Right lung (tissue), 5 donors: ENCODE data around the gene INPP5K. TPM values are rescaled to one million over a fixed set of nuclear protein-coding genes. Genes with fewer than 3 reads are reported as not detected.
A peak's percentile ranks its signal among the peaks of the same experiment; 100 is the strongest.

Source experiments
- DNase-seq, 2 donors: peaks; one replicate each; pipeline ENCODE4 v3.0.0-alpha.2; 2013
- polyA plus RNA-seq, 5 donors: library from polyadenylated mRNA; unstranded; fragments of 120-200 nt; gene quantifications; one replicate each; pipeline versions ENCODE4 v1.2.1 to v1.2.3, GENCODE V29; 2013; ENCODE audit warnings: inconsistent platforms in 1 of 5, low replicate concordance in 1 of 5; ENCODE audit not compliant: insufficient read length in 5 of 5, insufficient read depth in 1 of 5

INPP5K gene
- polyA plus RNA-seq, 5 donors, result 25.7 to 32.9 (median 28.8) TPM

DNA sequence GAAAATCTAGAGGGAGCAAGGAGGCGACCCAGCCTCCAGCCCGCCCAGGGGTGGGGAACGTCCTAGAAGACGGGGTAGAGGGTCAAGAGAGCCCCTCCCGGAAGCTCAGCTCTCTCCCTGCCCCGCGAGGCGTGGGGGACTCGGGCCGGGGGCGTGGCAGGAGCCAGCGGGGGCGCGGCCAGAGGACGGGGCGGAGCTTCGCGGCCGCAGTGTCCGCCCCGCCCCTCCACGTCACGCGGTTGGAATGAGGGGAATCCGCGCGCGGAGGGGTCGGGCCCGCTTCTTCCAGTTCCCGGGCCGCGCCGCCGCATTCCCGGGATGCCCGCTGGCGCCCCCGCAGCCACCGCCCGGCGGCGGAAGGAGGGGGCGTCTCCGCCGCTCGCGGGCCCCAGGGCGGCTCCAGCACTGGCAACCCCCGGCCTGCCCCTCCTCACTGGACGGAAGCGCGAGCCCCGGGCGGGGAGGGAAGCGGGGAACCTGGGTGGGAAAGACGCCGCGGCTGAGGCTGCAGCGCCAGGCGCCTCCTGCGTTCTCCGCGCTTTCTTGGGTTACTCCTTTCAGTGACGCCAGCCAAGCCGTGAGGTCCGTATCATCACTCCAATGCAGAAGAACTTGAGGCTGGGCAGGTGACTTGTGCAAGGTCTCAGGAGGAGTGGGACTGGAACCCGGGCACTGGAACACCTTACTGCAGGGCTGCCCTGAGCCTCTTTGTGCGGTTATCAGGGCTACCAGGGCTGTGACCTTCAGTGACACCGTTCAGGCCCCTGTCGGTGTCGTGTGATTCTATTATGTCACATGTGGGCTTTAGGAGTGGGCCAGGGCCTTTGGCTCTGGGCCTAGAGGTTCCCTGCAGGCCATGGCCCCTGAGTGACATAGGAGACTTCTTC, 28.2 kb downstream of the INPP5K start:
- peak; percentile 88 to 90 for DNase-seq

DNA sequence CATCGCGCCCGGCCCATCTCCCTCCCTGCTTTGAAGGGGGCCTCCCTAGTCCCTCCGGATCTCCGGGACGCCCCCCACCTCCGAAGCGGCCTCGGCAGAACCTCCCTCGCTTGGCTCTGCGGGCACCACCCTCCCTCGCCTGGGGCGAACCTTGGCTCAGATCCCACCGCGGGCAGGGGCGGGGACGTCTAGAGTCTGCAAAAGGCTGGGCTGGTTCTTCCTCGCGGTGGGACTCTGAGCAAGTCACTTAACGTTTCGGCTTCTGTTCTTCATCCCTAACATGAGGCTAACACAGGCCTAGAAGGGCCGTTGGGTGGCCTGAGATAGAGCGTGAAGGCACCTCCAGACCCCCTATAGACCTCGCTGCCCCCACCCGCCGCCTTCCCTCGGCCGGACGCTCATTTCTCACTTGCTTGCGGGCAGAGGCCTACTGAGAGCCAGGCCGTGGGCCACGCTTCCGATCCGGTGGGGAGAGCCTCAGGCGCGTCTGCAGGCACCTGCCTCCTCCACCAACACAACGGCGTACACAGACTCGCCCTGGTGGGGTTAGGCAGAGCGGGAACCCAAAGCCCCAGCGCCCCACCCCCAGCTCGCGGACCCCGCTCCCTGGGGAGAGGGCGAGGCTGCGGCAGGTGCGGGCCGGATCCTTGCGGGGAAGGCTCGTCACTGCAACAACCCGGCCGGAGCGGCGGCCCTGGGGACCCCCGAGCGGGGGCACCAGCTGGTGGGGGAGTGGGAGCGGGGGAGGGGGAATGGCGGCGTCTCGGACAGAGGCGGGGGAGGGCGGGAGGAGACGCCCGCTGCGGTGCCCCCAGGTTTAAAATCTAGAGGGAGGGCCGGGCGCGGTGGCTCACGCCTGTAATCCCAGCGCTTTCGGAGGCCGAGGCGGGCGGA, 29.4 kb downstream of the INPP5K start:
- DNase-seq, result peak; percentile 55 to 61

DNA sequence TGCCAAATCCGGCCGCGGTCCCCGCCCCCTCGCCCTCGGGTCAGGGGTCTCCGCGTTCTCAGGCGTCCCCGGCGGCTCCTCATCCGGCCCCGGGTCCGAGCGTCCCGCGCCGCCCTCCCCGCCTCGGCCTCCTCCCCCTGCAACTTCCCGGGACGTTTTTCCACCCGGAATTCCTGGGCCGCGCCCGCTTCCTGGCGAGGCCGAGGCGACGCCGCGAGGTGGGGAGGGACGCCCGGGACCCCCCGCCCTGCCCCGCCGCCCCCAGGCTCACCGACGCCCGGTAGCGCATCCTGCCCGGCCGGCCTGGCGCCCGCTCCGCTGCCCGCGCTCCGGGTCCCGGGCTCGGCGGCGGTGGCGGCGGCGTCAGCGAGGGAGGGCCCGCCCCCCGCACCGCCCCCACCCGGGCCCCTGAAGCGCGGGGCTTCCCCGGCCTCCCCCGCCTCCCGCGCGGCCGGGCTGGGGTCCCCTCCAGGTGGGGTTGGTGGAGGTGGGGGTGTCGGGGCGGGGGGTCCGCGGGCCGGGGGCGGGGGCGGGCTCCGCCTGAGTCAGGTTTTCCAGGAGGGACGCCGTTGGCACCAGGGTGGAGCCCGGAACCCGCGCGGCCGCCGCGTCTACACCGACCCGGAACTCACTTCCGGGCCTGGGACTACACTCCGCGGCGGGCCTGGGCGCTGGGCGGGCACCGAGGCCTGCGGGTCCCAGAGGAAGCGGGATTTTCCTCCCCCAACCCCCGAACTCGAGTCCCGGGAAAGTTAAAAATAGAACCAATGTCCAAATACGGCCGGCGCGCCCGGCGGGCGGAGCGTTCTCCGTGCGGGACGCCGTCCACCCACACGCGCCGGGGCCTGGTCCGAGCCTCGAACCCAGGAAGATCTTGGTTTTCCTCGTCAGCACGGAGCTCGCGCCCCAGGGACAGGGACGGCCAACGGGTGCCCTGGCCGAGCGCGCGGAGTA, 30.7 kb downstream of the INPP5K start:
- DNase-seq, result no peak

GRCh38 chr17:1484676-1485422, 31.6 kb downstream of the INPP5K start:
- DNase-seq, result peak in 1 of 2 donors; percentile 55

- DNase-seq, result no peak
These were observed 32.3 kb downstream of the INPP5K start for GRCh38 chr17:1484060-1484535.

DNA sequence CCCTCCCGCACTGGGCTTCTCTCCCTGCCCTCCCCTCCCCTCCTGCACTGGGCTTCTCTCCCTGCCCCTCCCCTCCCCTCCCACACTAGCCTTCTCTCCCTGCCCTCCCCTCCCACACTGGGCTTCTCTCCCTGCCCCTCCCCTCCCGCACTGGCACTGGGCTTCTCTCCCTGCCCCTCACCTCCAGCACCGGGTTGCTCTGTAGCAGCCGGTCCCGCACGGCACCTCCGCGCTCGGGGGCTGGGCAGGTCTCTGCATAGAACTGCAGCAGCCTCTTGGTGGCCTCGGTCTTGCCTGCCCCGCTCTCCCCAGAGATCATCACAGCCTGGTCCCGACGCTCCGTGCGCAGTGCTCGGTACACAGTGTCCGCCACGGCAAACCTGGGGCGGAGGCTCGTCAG, 33.7 kb downstream of the INPP5K start:
- no peak for DNase-seq

DNA sequence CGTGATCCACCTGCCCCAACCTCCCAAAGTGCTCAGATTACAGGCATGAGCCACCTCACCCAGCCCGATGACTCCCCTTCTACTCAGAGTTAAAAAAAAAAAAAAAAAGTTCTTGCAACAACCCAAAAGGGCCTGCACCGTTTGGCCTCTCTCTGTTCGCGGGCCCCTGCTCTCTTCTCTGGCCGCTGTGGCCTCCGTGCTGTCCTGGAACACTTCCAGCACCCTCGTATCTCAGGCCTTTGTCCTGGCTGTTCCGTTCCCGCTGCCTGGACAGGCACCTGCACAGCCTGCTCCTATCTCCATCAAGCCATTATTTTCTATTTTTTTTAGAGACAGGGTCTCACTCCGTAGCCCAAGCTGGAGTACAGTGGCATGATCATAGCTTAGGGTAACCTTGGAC, 34.7 kb downstream of the INPP5K start:
- no peak for DNase-seq

DNA sequence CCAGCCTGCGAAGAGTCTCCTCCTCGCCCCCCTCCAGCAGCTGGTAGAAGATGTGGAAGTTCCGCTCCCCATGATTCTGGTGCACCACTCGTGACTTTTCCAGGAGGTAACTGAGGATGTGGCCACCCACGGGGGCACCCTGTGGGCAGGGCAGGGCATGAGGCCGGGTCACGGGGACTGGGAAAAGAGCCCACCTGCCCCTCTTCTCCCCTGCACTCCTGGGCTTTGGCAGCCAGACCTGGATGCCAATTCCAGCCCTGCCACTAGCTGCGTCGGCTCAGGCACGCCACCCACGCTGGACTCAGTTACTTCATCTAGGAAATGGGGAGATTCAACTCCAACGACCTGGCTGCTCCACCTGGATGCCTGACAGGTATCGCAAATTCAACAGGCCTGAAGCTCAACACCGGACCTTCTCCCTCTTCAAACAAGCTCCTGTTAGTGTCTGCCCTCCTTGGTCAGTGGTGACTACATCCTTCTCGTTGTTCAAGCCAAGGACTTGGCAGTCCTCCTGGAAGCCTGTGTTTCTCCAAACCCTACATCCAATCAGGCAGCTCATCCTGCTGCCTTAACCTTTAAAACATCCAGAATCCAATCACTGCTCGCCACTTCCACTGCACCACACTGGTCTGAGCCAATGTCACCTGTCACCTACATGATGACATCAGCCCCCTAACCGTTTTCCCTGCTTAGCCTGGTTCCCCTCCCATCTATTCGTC, 35.5 kb downstream of the INPP5K start:
- no peak for DNase-seq

DNA sequence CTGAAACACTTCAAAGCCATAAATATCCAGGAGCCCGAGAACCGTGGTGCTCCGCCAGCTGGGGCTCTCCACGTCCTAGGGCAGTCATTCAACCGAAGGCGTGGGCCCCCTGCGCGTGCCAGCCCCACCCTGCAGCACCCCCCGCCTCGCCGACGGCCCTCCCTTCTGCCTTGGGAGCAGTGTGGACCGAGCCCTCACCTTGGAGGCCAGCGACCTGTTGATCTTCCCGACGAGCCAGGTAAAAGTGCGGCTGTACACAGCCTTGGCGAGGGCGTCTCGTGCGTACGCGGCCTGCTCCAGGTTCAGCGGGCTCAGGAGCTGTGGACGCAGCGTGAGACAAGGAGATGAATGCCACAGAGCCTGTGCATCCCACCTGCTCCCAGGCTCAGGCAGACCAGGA, 38.0 kb downstream of the INPP5K start:
- DNase-seq, result no peak

- no peak for DNase-seq
These were observed 41.0 kb downstream of the INPP5K start for GRCh38 chr17:1475321-1475854.

GRCh38 chr17:1474402-1475189, 41.8 kb downstream of the INPP5K start:
- no peak for DNase-seq

- DNase-seq, result no peak
These were observed 42.6 kb downstream of the INPP5K start for GRCh38 chr17:1473841-1474240.

- DNase-seq, result no peak
These were observed 43.2 kb downstream of the INPP5K start for GRCh38 chr17:1473170-1473569.

DNA sequence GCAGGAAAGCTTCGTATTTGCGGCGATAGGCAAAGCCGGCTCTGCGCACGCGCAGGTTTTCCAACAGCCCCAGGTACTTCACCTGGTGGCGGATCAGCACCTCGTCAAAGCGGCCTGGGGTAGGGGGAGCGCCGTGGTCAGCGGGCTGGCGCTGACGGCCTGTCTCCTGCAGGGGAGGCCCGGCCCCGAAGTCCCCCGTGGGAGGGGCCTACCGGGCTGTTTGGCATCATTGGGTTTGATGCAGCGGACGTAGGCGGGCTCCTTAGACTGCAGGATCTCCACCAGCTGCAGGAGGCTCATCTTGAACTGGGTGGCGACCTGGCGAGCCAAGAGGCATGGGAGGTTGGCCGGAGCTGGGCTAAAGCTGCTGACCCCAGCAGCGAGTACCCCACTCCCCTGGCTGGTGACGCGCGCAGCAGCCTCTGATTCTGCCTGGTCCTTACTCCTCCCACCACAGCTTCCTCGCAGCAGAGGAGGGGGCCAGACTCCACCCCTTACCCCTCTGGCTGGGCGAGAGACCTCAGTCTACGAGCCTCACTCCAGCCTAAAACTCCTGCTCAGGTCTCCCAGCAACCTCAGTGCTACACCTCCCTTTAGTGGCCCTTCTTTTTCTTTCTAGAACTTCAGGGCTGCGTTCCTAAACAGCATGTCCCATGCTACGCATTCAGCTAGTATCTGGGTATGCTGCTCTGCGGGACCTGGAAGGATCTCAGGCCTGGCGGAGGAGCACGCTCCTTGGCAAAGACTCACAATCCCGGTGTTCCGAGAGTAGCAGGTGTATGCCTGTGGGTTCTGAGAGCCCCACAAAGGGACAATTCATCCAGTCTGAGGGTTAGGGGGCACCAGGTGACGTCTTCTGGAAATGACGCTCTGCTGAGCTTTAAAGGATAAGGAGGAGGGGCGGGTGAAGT, 44.2 kb downstream of the INPP5K start:
- no peak for DNase-seq

GRCh38 chr17:1471490-1471889, 44.9 kb downstream of the INPP5K start:
- DNase-seq, result no peak

GRCh38 chr17:1470755-1471462, 45.5 kb downstream of the INPP5K start:
- DNase-seq, result no peak
